ENCODE data around the gene C6orf132. TPM values are rescaled to one million over a fixed set of nuclear protein-coding genes. Genes with fewer than 3 reads are reported as not detected.

C6orf132 gene
- total RNA-seq (2022; extraction: Qiagen RNA extraction; ENCODE audit: low read depth): 2.6 to 3.5 TPM (median 2.6 TPM) in 5 replicates

GRCh38 chr6:42142118-42142835 is at the start of gene C6orf132:
TSS of gene C6orf132 (minus strand) at chr6:42142620. CDS start at chr6:42142444, 176 bp downstream.

GRCh38 chr6:42173101-42173500 is 30.7 kb upstream of the C6orf132 start, which contains the start of gene GUCA1A:
TSS of gene GUCA1A (plus strand) at chr6:42173364. CDS start at chr6:42173614, 250 bp downstream.

Other genes with a start within 250 kb of the C6orf132 start
- gene USP49, start 247.2 kb downstream of the C6orf132 start, total RNA-seq (2022; extraction: Qiagen RNA extraction; ENCODE audit: low read depth): 0.93 to 1.2 TPM (median 0.97 TPM) in 5 replicates
- gene MED20, start 221.5 kb downstream of the C6orf132 start, total RNA-seq (2022; extraction: Qiagen RNA extraction; ENCODE audit: low read depth): 12.2 to 15.8 TPM (median 14.3 TPM) in 5 replicates
- gene BYSL, start 221.1 kb downstream of the C6orf132 start, total RNA-seq (2022; extraction: Qiagen RNA extraction; ENCODE audit: low read depth): 37.4 to 51.1 TPM (median 43.1 TPM) in 5 replicates
- 121 to 186 TPM (median 172 TPM) in 5 replicates for gene CCND3, start 200.8 kb downstream of the C6orf132 start, total RNA-seq (2022; extraction: Qiagen RNA extraction; ENCODE audit: low read depth)
- 12.5 to 14.6 TPM (median 13.6 TPM) in 5 replicates for gene TAF8, start 92.1 kb downstream of the C6orf132 start, total RNA-seq (2022; extraction: Qiagen RNA extraction; ENCODE audit: low read depth)
- not detected in 5 replicates for gene GUCA1A, start 30.7 kb upstream of the C6orf132 start, total RNA-seq (2022; extraction: Qiagen RNA extraction; ENCODE audit: low read depth)
- gene GUCA1B, start 52.3 kb upstream of the C6orf132 start, total RNA-seq (2022; extraction: Qiagen RNA extraction; ENCODE audit: low read depth): 0.31 to 0.63 TPM (median 0.50 TPM) in 5 replicates
- gene MRPS10, start 75.2 kb upstream of the C6orf132 start, total RNA-seq (2022; extraction: Qiagen RNA extraction; ENCODE audit: low read depth): 37.1 to 41.9 TPM (median 37.6 TPM) in 5 replicates

All from A549 treated with GW870086 at 1 μM for 4 hours (cell line).